ENCODE data around the gene INPP5J.

DNA sequence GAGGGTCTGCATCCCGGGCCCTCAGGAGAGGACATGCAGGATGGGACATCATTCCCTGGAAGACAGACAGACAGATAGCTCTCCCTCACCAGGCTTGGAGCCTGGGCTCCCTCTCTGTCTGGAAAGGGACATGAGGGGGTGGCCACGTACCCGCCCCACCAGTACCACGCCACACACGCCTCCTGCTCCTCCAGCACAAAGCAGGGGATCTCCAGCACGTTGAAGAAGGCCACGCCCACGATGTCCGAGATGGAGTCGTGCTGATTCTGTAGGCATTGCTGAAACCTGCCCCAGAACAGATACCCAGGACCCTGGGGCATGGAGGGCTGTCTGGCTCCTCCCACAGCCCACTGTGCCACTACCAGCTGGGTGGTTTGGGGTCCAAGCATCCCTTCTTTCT lies 15.4 kb downstream of the INPP5J start:
- TF ChIP-seq POLR2A (IDR thresholded peaks at IDR 0.05) (no peak), POLR2AphosphoS5 (IDR thresholded peaks at IDR 0.05) (no peak)
- TF ChIP-seq, protein P1, sequence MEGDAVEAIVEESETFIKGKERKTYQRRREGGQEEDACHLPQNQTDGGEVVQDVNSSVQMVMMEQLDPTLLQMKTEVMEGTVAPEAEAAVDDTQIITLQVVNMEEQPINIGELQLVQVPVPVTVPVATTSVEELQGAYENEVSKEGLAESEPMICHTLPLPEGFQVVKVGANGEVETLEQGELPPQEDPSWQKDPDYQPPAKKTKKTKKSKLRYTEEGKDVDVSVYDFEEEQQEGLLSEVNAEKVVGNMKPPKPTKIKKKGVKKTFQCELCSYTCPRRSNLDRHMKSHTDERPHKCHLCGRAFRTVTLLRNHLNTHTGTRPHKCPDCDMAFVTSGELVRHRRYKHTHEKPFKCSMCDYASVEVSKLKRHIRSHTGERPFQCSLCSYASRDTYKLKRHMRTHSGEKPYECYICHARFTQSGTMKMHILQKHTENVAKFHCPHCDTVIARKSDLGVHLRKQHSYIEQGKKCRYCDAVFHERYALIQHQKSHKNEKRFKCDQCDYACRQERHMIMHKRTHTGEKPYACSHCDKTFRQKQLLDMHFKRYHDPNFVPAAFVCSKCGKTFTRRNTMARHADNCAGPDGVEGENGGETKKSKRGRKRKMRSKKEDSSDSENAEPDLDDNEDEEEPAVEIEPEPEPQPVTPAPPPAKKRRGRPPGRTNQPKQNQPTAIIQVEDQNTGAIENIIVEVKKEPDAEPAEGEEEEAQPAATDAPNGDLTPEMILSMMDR (IDR thresholded peaks at IDR 0.05) = no peak
